G401.6 (cell line): ENCODE measurements around the gene ZFYVE19.
"Not testable (repeated sequence)": the region's sequence is repeated elsewhere in the genome, so short reads cannot be mapped to it uniquely, and the experiment has no call there.

ENCODE experiments used
- FAIRE-seq: peaks from 2 replicates; lab custom pipeline; 2012; peaks lifted over from hg19 to GRCh38; lab: Jason Lieb, UNC

The ZFYVE19 gene

GRCh38 chr15:40847223-40847961 is 40.5 kb downstream of the ZFYVE19 start:
- FAIRE-seq: no peak

- no peak for FAIRE-seq
Observed at GRCh38 chr15:40850576-40851112, 43.8 kb downstream of the ZFYVE19 start.

GRCh38 chr15:40852529-40852928 is 45.6 kb downstream of the ZFYVE19 start:
- FAIRE-seq: no peak

GRCh38 chr15:40853241-40853890 is 46.5 kb downstream of the ZFYVE19 start:
- no peak for FAIRE-seq

- FAIRE-seq: no peak
Observed at GRCh38 chr15:40854161-40854560, 47.3 kb downstream of the ZFYVE19 start.

GRCh38 chr15:40855706-40856234 is 48.9 kb downstream of the ZFYVE19 start:
- no peak for FAIRE-seq

GRCh38 chr15:40856746-40857145 is 49.9 kb downstream of the ZFYVE19 start:
- FAIRE-seq: no peak

- peak; percentile 6 for FAIRE-seq
Observed at GRCh38 chr15:40857601-40858341, 50.9 kb downstream of the ZFYVE19 start.

GRCh38 chr15:40858706-40859105 is 51.8 kb downstream of the ZFYVE19 start:
- FAIRE-seq: no peak

- FAIRE-seq: no peak
Observed at GRCh38 chr15:40859206-40859851, 52.4 kb downstream of the ZFYVE19 start.

- FAIRE-seq: not testable (repeated sequence)
Observed at GRCh38 chr15:40861147-40861546, 54.3 kb downstream of the ZFYVE19 start.

GRCh38 chr15:40863660-40864270 is 56.9 kb downstream of the ZFYVE19 start:
- FAIRE-seq: no peak
